ENCODE results near the gene PTPRT.

Gene PTPRT

GRCh38 chr20:42688576-42688975, 501.1 kb downstream of the PTPRT start:
- Histone ChIP-seq H3K36me3 (ENCODE audit: control insufficient read depth in 2 of 2, insufficient read depth in 1 of 2, low read length in 2 of 2) (no peaks in the 10 kb centered on the region), H3K4me1 (ENCODE audit: control insufficient read depth, insufficient read depth, low read length) (no peaks in the 10 kb centered on the region), H3K4me3 (ENCODE audit: low read depth, low read length) (no peak overlapping the region), H3K27ac (ENCODE audit: extremely low read depth, low read depth, low read length) (no peak overlapping the region), H3K9me3 (ENCODE audit: control insufficient read depth, insufficient read depth, low read depth, low read length) (no peaks in the 10 kb centered on the region)
- CTCF ChIA-PET, result no interaction called here
- POLR2A ChIA-PET, result no interaction called here
- no peak for TF ChIP-seq ZNF529 (tag by site-specific recombination; IDR thresholded peaks at IDR 0.05; ENCODE audit: insufficient replicate concordance)
- TF ChIP-seq, protein P1, sequence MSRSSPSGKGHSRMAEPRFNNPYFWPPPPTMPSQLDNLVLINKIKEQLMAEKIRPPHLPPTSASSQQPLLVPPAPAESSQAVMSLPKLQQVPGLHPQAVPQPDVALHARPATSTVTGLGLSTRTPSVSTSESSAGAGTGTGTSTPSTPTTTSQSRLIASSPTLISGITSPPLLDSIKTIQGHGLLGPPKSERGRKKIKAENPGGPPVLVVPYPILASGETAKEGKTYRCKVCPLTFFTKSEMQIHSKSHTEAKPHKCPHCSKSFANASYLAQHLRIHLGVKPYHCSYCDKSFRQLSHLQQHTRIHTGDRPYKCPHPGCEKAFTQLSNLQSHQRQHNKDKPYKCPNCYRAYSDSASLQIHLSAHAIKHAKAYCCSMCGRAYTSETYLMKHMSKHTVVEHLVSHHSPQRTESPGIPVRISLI (tag by site-specific recombination; IDR thresholded peaks at IDR 0.05), result no peak
- TF ChIP-seq, protein P2, sequence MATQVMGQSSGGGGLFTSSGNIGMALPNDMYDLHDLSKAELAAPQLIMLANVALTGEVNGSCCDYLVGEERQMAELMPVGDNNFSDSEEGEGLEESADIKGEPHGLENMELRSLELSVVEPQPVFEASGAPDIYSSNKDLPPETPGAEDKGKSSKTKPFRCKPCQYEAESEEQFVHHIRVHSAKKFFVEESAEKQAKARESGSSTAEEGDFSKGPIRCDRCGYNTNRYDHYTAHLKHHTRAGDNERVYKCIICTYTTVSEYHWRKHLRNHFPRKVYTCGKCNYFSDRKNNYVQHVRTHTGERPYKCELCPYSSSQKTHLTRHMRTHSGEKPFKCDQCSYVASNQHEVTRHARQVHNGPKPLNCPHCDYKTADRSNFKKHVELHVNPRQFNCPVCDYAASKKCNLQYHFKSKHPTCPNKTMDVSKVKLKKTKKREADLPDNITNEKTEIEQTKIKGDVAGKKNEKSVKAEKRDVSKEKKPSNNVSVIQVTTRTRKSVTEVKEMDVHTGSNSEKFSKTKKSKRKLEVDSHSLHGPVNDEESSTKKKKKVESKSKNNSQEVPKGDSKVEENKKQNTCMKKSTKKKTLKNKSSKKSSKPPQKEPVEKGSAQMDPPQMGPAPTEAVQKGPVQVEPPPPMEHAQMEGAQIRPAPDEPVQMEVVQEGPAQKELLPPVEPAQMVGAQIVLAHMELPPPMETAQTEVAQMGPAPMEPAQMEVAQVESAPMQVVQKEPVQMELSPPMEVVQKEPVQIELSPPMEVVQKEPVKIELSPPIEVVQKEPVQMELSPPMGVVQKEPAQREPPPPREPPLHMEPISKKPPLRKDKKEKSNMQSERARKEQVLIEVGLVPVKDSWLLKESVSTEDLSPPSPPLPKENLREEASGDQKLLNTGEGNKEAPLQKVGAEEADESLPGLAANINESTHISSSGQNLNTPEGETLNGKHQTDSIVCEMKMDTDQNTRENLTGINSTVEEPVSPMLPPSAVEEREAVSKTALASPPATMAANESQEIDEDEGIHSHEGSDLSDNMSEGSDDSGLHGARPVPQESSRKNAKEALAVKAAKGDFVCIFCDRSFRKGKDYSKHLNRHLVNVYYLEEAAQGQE (tag by site-specific recombination; IDR thresholded peaks at IDR 0.05), result peak; percentile 84

GRCh38 chr20:42686057-42686456, 503.6 kb downstream of the PTPRT start:
- Histone ChIP-seq H3K4me3 (ENCODE audit: low read depth, low read length) (no peak overlapping the region), H3K9me3 (ENCODE audit: control insufficient read depth, insufficient read depth, low read depth, low read length) (no peaks in the 10 kb centered on the region), H3K4me1 (ENCODE audit: control insufficient read depth, insufficient read depth, low read length) (no peaks in the 10 kb centered on the region), H3K36me3 (ENCODE audit: control insufficient read depth in 2 of 2, insufficient read depth in 1 of 2, low read length in 2 of 2) (no peaks in the 10 kb centered on the region), H3K27ac (ENCODE audit: extremely low read depth, low read depth, low read length) (no peak overlapping the region)
- TF ChIP-seq ZFP69B (tag by site-specific recombination; IDR thresholded peaks at IDR 0.05) (no peak), ZNF19 (tag by site-specific recombination; IDR thresholded peaks at IDR 0.05; ENCODE audit: low read depth) (no peak), ZNF571 (tag by site-specific recombination; IDR thresholded peaks at IDR 0.05) (no peak), ZNF416 (tag by site-specific recombination; IDR thresholded peaks at IDR 0.05) (no peak), ZNF629 (tag by site-specific recombination; IDR thresholded peaks at IDR 0.05) (no peak), ZNF274 (IDR thresholded peaks at IDR 0.05; ENCODE audit: low read length) (no peak), ZNF274 (tag by site-specific recombination; IDR thresholded peaks at IDR 0.05; ENCODE audit: borderline replicate concordance) (no peak)
- TF ChIP-seq, protein P3, sequence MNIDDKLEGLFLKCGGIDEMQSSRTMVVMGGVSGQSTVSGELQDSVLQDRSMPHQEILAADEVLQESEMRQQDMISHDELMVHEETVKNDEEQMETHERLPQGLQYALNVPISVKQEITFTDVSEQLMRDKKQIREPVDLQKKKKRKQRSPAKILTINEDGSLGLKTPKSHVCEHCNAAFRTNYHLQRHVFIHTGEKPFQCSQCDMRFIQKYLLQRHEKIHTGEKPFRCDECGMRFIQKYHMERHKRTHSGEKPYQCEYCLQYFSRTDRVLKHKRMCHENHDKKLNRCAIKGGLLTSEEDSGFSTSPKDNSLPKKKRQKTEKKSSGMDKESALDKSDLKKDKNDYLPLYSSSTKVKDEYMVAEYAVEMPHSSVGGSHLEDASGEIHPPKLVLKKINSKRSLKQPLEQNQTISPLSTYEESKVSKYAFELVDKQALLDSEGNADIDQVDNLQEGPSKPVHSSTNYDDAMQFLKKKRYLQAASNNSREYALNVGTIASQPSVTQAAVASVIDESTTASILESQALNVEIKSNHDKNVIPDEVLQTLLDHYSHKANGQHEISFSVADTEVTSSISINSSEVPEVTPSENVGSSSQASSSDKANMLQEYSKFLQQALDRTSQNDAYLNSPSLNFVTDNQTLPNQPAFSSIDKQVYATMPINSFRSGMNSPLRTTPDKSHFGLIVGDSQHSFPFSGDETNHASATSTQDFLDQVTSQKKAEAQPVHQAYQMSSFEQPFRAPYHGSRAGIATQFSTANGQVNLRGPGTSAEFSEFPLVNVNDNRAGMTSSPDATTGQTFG (tag by site-specific recombination; IDR thresholded peaks at IDR 0.05; ENCODE audit: borderline replicate concordance), result no peak
- ChIA-PET POLR2A (no interaction called here), CTCF (no interaction called here)

- no peaks in the 10 kb centered on the region for H3K36me3 ChIP-seq (ENCODE audit: control insufficient read depth in 2 of 2, insufficient read depth in 1 of 2, low read length in 2 of 2)
- POLR2A ChIA-PET, result no interaction called here
- H3K4me1 ChIP-seq (ENCODE audit: control insufficient read depth, insufficient read depth, low read length), result no peaks in the 10 kb centered on the region
- H3K4me3 ChIP-seq (ENCODE audit: low read depth, low read length), result no peak overlapping the region
- TF ChIP-seq ZNF660 (tag by site-specific recombination; IDR thresholded peaks at IDR 0.05) (no peak), ZBTB8A (tag by site-specific recombination; IDR thresholded peaks at IDR 0.05) (no peak)
- H3K27ac ChIP-seq (ENCODE audit: extremely low read depth, low read depth, low read length), result no peak overlapping the region
- no peaks in the 10 kb centered on the region for H3K9me3 ChIP-seq (ENCODE audit: control insufficient read depth, insufficient read depth, low read depth, low read length)
- CTCF ChIA-PET, result interaction anchor here (0.6 to 1.6 kb wide), 8 partner anchors 8 to 1538 kb away, joined by 3 to 5 read pairs (median 3); no protein-coding TSS in a partner anchor
Measured at GRCh38 chr20:42678895-42679294, 510.8 kb downstream of the PTPRT start.
